Coronary artery (tissue), 2 donors: ENCODE data around the gene DEPDC5.

Experiments used
- DNase-seq: peaks from one replicate; pipeline ENCODE4 v3.0.0-alpha.2; 2017; ENCODE audit warnings: low spot score
- H3K27ac ChIP-seq, 2 donors: fragments of 200-600 bp; sonication (generic); one replicate each; pipeline ENCODE4 v1.5.1; 2016 to 2019
- H3K4me3 ChIP-seq: fragments of 200-600 bp; sonication (generic); 2 replicates; pipeline ENCODE4 v1.5.1; 2016; ENCODE audit warnings: mild to moderate bottlenecking, moderate library complexity
- CTCF ChIP-seq: fragments of 200-600 bp; sonication (generic); IDR thresholded peaks from one replicate; pipeline ENCODE4 v1.5.1; 2019; ENCODE audit warnings: antibody characterized with exemption

DEPDC5 gene

GRCh38 chr22:31829505-31829904, 75.7 kb downstream of the DEPDC5 start:
- DNase-seq = no peak
- H3K27ac ChIP-seq = no peak overlapping the region
- no peak for TF ChIP-seq CTCF

GRCh38 chr22:31830721-31831070, 76.9 kb downstream of the DEPDC5 start:
- Histone ChIP-seq H3K4me3 (no peak overlapping the region), H3K27ac (no peak overlapping the region)
- no peak for DNase-seq
- TF ChIP-seq CTCF = no peak

More at GRCh38 chr22:31829505-31829904, 75.7 kb downstream of the DEPDC5 start:
- no peak overlapping the region for H3K4me3 ChIP-seq

GRCh38 chr22:31833930-31834329, 80.1 kb downstream of the DEPDC5 start:
- Histone ChIP-seq H3K4me3 (no peak overlapping the region), H3K27ac (no peak overlapping the region)
- TF ChIP-seq CTCF = no peak
- no peak for DNase-seq

- DNase-seq = no peak
- Histone ChIP-seq H3K4me3 (no peak overlapping the region), H3K27ac (no peak overlapping the region)
- TF ChIP-seq CTCF = no peak
Measured at GRCh38 chr22:31836010-31836409, 82.2 kb downstream of the DEPDC5 start.

GRCh38 chr22:31838917-31839316, 85.1 kb downstream of the DEPDC5 start:
- no peak overlapping the region for H3K4me3 ChIP-seq
- no peak for TF ChIP-seq CTCF
- no peak overlapping the region for H3K27ac ChIP-seq
- DNase-seq = no peak

- Histone ChIP-seq H3K4me3 (no peak overlapping the region), H3K27ac (no peak overlapping the region)
- TF ChIP-seq CTCF = no peak
- no peak for DNase-seq
Measured at GRCh38 chr22:31839986-31840385, 86.2 kb downstream of the DEPDC5 start.

- H3K27ac ChIP-seq = no peak overlapping the region
- no peak for DNase-seq
- TF ChIP-seq CTCF = no peak
Measured at GRCh38 chr22:31840585-31840984, 86.8 kb downstream of the DEPDC5 start.

More at GRCh38 chr22:31840585-31840984, 86.8 kb downstream of the DEPDC5 start:
- no peak overlapping the region for H3K4me3 ChIP-seq
